ENCODE measurements around the gene TRPV4.

TRPV4 gene

GRCh38 chr12:109785854-109786253 lies 47.3 kb downstream of the TRPV4 start:
- no peak overlapping the region for H3K27ac Mint-ChIP-seq
- no peaks in the 10 kb centered on the region for H3K9me3 Mint-ChIP-seq
- no peak overlapping the region for H3K4me3 Mint-ChIP-seq
- H3K27me3 Mint-ChIP-seq: no peaks in the 10 kb centered on the region
- no peaks in the 10 kb centered on the region for H3K36me3 Mint-ChIP-seq
- no peaks in the 10 kb centered on the region for H3K4me1 Mint-ChIP-seq

- Mint-ChIP-seq H3K9me3 (no peaks in the 10 kb centered on the region), H3K36me3 (no peaks in the 10 kb centered on the region), H3K27me3 (no peaks in the 10 kb centered on the region), H3K4me3 (no peak overlapping the region), H3K4me1 (no peaks in the 10 kb centered on the region), H3K27ac (no peak overlapping the region)
Observed at GRCh38 chr12:109783965-109784244, 49.3 kb downstream of the TRPV4 start.

- Mint-ChIP-seq H3K4me3 (no peak overlapping the region), H3K27me3 (no peaks in the 10 kb centered on the region), H3K36me3 (no peaks in the 10 kb centered on the region), H3K27ac (no peak overlapping the region), H3K4me1 (no peaks in the 10 kb centered on the region), H3K9me3 (no peaks in the 10 kb centered on the region)
Observed at GRCh38 chr12:109783135-109783964, 49.8 kb downstream of the TRPV4 start.

- H3K27me3 Mint-ChIP-seq: no peaks in the 10 kb centered on the region
- no peaks in the 10 kb centered on the region for H3K9me3 Mint-ChIP-seq
- no peaks in the 10 kb centered on the region for H3K36me3 Mint-ChIP-seq
- peaks cover 5% of the 10 kb centered on the region for H3K4me1 Mint-ChIP-seq
- no peak overlapping the region for H3K4me3 Mint-ChIP-seq
- no peak overlapping the region for H3K27ac Mint-ChIP-seq
Observed at GRCh38 chr12:109782326-109782703, 50.9 kb downstream of the TRPV4 start.

- no peaks in the 10 kb centered on the region for H3K9me3 Mint-ChIP-seq
- H3K4me1 Mint-ChIP-seq: peaks cover 6% of the 10 kb centered on the region
- no peak overlapping the region for H3K27ac Mint-ChIP-seq
- no peaks in the 10 kb centered on the region for H3K27me3 Mint-ChIP-seq
- no peak overlapping the region for H3K4me3 Mint-ChIP-seq
- H3K36me3 Mint-ChIP-seq: no peaks in the 10 kb centered on the region
Observed at GRCh38 chr12:109781668-109782325, 51.4 kb downstream of the TRPV4 start.

GRCh38 chr12:109779382-109779781 lies 53.8 kb downstream of the TRPV4 start:
- Mint-ChIP-seq H3K4me1 (peaks cover 6% of the 10 kb centered on the region), H3K4me3 (no peak overlapping the region), H3K9me3 (no peaks in the 10 kb centered on the region), H3K27ac (no peak overlapping the region), H3K36me3 (no peaks in the 10 kb centered on the region), H3K27me3 (no peaks in the 10 kb centered on the region)

- no peaks in the 10 kb centered on the region for H3K36me3 Mint-ChIP-seq
- H3K4me1 Mint-ChIP-seq: peaks cover 6% of the 10 kb centered on the region
- H3K4me3 Mint-ChIP-seq: no peak overlapping the region
- no peaks in the 10 kb centered on the region for H3K27me3 Mint-ChIP-seq
- H3K27ac Mint-ChIP-seq: no peak overlapping the region
- H3K9me3 Mint-ChIP-seq: no peaks in the 10 kb centered on the region
Observed at GRCh38 chr12:109778684-109779083, 54.5 kb downstream of the TRPV4 start.

- H3K4me3 Mint-ChIP-seq: peak overlapping the region; percentile 39
- peaks cover 13% of the 10 kb centered on the region for H3K4me1 Mint-ChIP-seq
- no peaks in the 10 kb centered on the region for H3K9me3 Mint-ChIP-seq
- H3K36me3 Mint-ChIP-seq: no peaks in the 10 kb centered on the region
- no peak overlapping the region for H3K27ac Mint-ChIP-seq
- no peaks in the 10 kb centered on the region for H3K27me3 Mint-ChIP-seq
Observed at GRCh38 chr12:109777544-109777943, 55.7 kb downstream of the TRPV4 start.

GRCh38 chr12:109776624-109777023 lies 56.6 kb downstream of the TRPV4 start:
- H3K4me3 Mint-ChIP-seq: no peak overlapping the region
- no peaks in the 10 kb centered on the region for H3K9me3 Mint-ChIP-seq
- peaks cover 13% of the 10 kb centered on the region for H3K4me1 Mint-ChIP-seq
- no peak overlapping the region for H3K27ac Mint-ChIP-seq
- H3K27me3 Mint-ChIP-seq: no peaks in the 10 kb centered on the region
- no peaks in the 10 kb centered on the region for H3K36me3 Mint-ChIP-seq

- Mint-ChIP-seq H3K4me3 (no peak overlapping the region), H3K9me3 (no peaks in the 10 kb centered on the region), H3K27me3 (no peaks in the 10 kb centered on the region), H3K4me1 (peaks cover 13% of the 10 kb centered on the region), H3K27ac (no peak overlapping the region), H3K36me3 (no peaks in the 10 kb centered on the region)
Observed at GRCh38 chr12:109775172-109775881, 57.9 kb downstream of the TRPV4 start.

- no peaks in the 10 kb centered on the region for H3K36me3 Mint-ChIP-seq
- no peak overlapping the region for H3K27ac Mint-ChIP-seq
- peak overlapping the region; percentile 68 for H3K4me3 Mint-ChIP-seq
- H3K9me3 Mint-ChIP-seq: no peaks in the 10 kb centered on the region
- H3K4me1 Mint-ChIP-seq: peaks cover 13% of the 10 kb centered on the region
- no peaks in the 10 kb centered on the region for H3K27me3 Mint-ChIP-seq
Observed at GRCh38 chr12:109773384-109774011, 59.7 kb downstream of the TRPV4 start.

- no peaks in the 10 kb centered on the region for H3K36me3 Mint-ChIP-seq
- H3K4me1 Mint-ChIP-seq: peaks cover 13% of the 10 kb centered on the region
- H3K4me3 Mint-ChIP-seq: peak overlapping the region; percentile 68
- H3K27ac Mint-ChIP-seq: no peak overlapping the region
- H3K27me3 Mint-ChIP-seq: no peaks in the 10 kb centered on the region
- H3K9me3 Mint-ChIP-seq: no peaks in the 10 kb centered on the region
Observed at GRCh38 chr12:109772622-109773321, 60.4 kb downstream of the TRPV4 start.

GRCh38 chr12:109771746-109772621 lies 61.2 kb downstream of the TRPV4 start:
- no peaks in the 10 kb centered on the region for H3K27me3 Mint-ChIP-seq
- H3K36me3 Mint-ChIP-seq: no peaks in the 10 kb centered on the region
- H3K4me1 Mint-ChIP-seq: peaks cover 7% of the 10 kb centered on the region
- no peak overlapping the region for H3K27ac Mint-ChIP-seq
- H3K9me3 Mint-ChIP-seq: no peaks in the 10 kb centered on the region
- no peak overlapping the region for H3K4me3 Mint-ChIP-seq

- no peak overlapping the region for H3K27ac Mint-ChIP-seq
- H3K4me1 Mint-ChIP-seq: peaks cover 7% of the 10 kb centered on the region
- H3K27me3 Mint-ChIP-seq: no peaks in the 10 kb centered on the region
- H3K36me3 Mint-ChIP-seq: no peaks in the 10 kb centered on the region
- no peaks in the 10 kb centered on the region for H3K9me3 Mint-ChIP-seq
- no peak overlapping the region for H3K4me3 Mint-ChIP-seq
Observed at GRCh38 chr12:109770861-109771670, 62.1 kb downstream of the TRPV4 start.

All from activated naive CD4-positive, alpha-beta T cell treated with anti-CD3 and anti-CD28 coated beads, Interleukin-2, amount 50 U/mL, for 24 hours (primary cell).